Transverse colon (tissue), 4 donors: ENCODE data around the gene TMEM25. TPM values are rescaled to one million over a fixed set of nuclear protein-coding genes. Genes with fewer than 3 reads are reported as not detected.

Experiments
- DNase-seq: peaks from one replicate; pipeline ENCODE4 v3.0.0-alpha.2; 2019
- H3K27ac ChIP-seq, 4 donors: fragments of 200-600 bp; sonication (generic); 2 replicates each; pipeline ENCODE4 v1.5.1; 2016 to 2018; ENCODE audit warnings: inconsistent platforms in 4 of 4
- H3K27me3 ChIP-seq: fragments of 200-600 bp; sonication (generic); 2 replicates; pipeline ENCODE4 v1.5.1; 2017; ENCODE audit warnings: inconsistent platforms
- H3K36me3 ChIP-seq, 4 donors: fragments of 200-600 bp; sonication (generic); 2 replicates each; pipeline ENCODE4 v1.5.1; 2017 to 2019; ENCODE audit warnings: inconsistent platforms in 4 of 4
- H3K4me1 ChIP-seq, 4 donors: fragments of 200-600 bp; sonication (generic); 2 replicates each; pipeline ENCODE4 v1.5.1; 2017 to 2020; ENCODE audit warnings: inconsistent platforms in 4 of 4
- H3K4me3 ChIP-seq, 4 donors: fragments of 200-600 bp; sonication (generic); 1 replicate in 1 of 4; 2 replicates in 3 of 4; pipeline versions ENCODE4 v1.5.1 to v1.6.1; 2017 to 2019; ENCODE audit warnings: inconsistent platforms in 4 of 4
- H3K9me3 ChIP-seq, 2 donors: fragments of 200-600 bp; sonication (generic); 2 replicates each; pipeline ENCODE4 v1.5.1; 2017 to 2019; ENCODE audit warnings: inconsistent platforms in 2 of 2
- EP300 ChIP-seq: sonication (generic); formaldehyde crosslinking; IDR thresholded peaks from one replicate; pipeline ENCODE4 v1.6.1; 2017; ENCODE audit warnings: antibody characterized with exemption, low read depth
- POLR2A ChIP-seq: fragments of 450-650 bp; IDR thresholded peaks from one replicate; pipeline ENCODE4 v1.6.1; 2016; ENCODE audit warnings: antibody characterized with exemption, mild to moderate bottlenecking, moderate library complexity
- POLR2AphosphoS5 ChIP-seq, 3 donors: sonication (generic); formaldehyde crosslinking; IDR thresholded peaks; one replicate each; pipeline ENCODE4 v1.6.1; 2016; ENCODE audit warnings: antibody characterized with exemption in 3 of 3
- WGBS, 2 donors: methylation state at CpG; one replicate each; pipeline ENCODE4 v1.1.5; 2018; ENCODE audit warnings: low coverage in 1 of 2; 5-methylcytosine and 5-hydroxymethylcytosine counted together
- in situ Hi-C, 4 donors: fragments of 200-750 bp; cut with MboI; loops; one replicate each; pipeline versions ENCODE4 v1.15.0 to v1.15.1; 2017; ENCODE audit warnings: low sequenced_read_pairs in 3 of 4, low pct_ligation_motif_present in 1 of 4, low pct_unique_long_range_greater_than_20kb in 1 of 4
- intact Hi-C: fragments of 100-400 bp; cut with DNase I; formaldehyde crosslinking; loops from one replicate; pipeline ENCODE4 v1.15.1; 2023; ENCODE audit warnings: low total_unique reads
- total RNA-seq, 4 donors: library from RNA; depleted of rRNA; stranded (reverse); fragments of >200 nt; gene quantifications; one replicate each; pipeline ENCODE4 v1.1.0, GENCODE V29; 2016
- TF ChIP-seq, protein P1 (sequence below), 5 experiments: fragments of 200-600 bp in 3 of 5; fragments of 450-650 bp in 2 of 5; sonication (generic) in 3 of 5; IDR thresholded peaks; 1 replicate in 2 of 5; 2 replicates in 3 of 5; pipeline ENCODE4 v1.5.1; 2016 to 2017; ENCODE audit warnings: antibody characterized with exemption in 5 of 5, inconsistent platforms in 3 of 5, mild to moderate bottlenecking in 2 of 5, moderate library complexity in 1 of 5

Gene TMEM25
- total RNA-seq, 4 donors from 2014 or later = 1.5 to 37.0 (median 14.5) TPM

DNA sequence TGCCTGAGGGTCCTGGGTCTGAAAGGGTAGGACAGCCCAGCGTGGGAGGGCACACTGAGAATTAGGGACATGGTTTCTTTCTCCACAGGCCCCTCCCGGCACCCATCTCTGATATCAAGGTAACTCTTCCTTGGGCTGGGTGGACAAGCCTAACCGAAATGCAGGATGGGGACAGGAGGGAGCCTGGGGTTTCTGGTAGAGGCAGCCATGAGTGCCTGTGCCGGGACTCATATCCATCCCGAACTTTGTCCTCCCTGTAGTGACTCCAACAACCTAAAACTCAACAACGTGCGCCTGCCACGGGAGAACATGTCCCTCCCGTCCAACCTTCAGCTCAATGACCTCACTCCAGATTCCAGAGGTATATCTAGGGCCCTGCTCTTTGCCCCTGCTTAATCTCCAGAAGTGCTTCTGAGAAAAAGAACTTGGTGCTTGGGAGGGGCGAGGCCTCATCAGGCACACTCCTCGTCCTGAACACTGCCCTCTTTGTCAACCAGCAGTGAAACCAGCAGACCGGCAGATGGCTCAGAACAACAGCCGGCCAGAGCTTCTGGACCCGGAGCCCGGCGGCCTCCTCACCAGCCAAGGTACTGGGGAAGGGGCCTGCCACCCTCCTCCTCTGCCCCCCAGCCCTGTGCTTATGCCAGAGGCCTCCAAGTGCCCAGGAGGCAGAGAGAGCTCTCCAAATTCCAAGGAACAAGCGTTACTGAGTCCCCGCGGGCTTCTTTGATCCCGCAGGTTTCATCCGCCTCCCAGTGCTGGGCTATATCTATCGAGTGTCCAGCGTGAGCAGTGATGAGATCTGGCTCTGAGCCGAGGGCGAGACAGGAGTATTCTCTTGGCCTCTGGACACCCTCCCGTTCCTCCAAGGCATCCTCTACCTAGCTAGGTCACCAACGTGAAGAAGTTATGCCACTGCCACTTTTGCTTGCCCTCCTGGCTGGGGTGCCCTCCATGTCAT is 3.1 kb downstream of the TMEM25 start:
- peak overlapping the region in 2 of 4 donors; percentile 20 to 36 for H3K27ac ChIP-seq
- peaks cover 9 to 25% (median 21%) of the 10 kb centered on the region in 4 donors for H3K4me1 ChIP-seq
- TF ChIP-seq POLR2A (no peak), POLR2AphosphoS5 (IDR thresholded peaks at IDR 0.05) (peak in 1 of 3 donors; percentile 16)
- TF ChIP-seq, protein P1, sequence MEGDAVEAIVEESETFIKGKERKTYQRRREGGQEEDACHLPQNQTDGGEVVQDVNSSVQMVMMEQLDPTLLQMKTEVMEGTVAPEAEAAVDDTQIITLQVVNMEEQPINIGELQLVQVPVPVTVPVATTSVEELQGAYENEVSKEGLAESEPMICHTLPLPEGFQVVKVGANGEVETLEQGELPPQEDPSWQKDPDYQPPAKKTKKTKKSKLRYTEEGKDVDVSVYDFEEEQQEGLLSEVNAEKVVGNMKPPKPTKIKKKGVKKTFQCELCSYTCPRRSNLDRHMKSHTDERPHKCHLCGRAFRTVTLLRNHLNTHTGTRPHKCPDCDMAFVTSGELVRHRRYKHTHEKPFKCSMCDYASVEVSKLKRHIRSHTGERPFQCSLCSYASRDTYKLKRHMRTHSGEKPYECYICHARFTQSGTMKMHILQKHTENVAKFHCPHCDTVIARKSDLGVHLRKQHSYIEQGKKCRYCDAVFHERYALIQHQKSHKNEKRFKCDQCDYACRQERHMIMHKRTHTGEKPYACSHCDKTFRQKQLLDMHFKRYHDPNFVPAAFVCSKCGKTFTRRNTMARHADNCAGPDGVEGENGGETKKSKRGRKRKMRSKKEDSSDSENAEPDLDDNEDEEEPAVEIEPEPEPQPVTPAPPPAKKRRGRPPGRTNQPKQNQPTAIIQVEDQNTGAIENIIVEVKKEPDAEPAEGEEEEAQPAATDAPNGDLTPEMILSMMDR (IDR thresholded peaks at IDR 0.05) = no peak
- intact Hi-C loops = no loop called here
- peak; percentile 57 for DNase-seq
- in situ Hi-C loops = no loop called here
- 58% methylated on average over 27 of the region's 27 CpGs; no CpG with 5 or more reads in 1 of the 2 donors for WGBS, 2 donors
- H3K27me3 ChIP-seq = no peaks in the 10 kb centered on the region
- no peaks in the 10 kb centered on the region for H3K36me3 ChIP-seq
- H3K9me3 ChIP-seq = no peaks in the 10 kb centered on the region
- H3K4me3 ChIP-seq = no peak overlapping the region

DNA sequence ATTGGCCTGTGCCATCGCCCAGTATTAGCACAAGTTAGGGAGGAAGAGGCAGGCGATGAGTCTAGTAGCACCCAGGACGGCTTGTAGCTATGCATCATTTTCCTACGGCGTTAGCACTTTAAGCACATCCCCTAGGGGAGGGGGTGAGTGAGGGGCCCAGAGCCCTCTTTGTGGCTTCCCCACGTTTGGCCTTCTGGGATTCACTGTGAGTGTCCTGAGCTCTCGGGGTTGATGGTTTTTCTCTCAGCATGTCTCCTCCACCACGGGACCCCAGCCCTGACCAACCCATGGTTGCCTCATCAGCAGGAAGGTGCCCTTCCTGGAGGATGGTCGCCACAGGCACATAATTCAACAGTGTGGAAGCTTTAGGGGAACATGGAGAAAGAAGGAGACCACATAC is 4.3 kb downstream of the TMEM25 start:
- DNase-seq = no peak
- no peak overlapping the region for H3K27ac ChIP-seq
- intact Hi-C loops = no loop called here
- no peak overlapping the region for H3K4me3 ChIP-seq
- peaks cover under 1 to 17% (median 11%) of the 10 kb centered on the region in 4 donors for H3K4me1 ChIP-seq
- no peak for TF ChIP-seq POLR2A
- TF ChIP-seq, protein P1 (IDR thresholded peaks at IDR 0.05) = no peak
- TF ChIP-seq POLR2AphosphoS5 (IDR thresholded peaks at IDR 0.05) = no peak
- TF ChIP-seq EP300 = no peak
- H3K9me3 ChIP-seq = no peaks in the 10 kb centered on the region
- in situ Hi-C loops = no loop called here
- 83 to 100% methylated on average over 1 to 9 of the region's 9 CpGs for WGBS, 2 donors
- H3K27me3 ChIP-seq = no peaks in the 10 kb centered on the region
- H3K36me3 ChIP-seq = no peaks in the 10 kb centered on the region

DNA sequence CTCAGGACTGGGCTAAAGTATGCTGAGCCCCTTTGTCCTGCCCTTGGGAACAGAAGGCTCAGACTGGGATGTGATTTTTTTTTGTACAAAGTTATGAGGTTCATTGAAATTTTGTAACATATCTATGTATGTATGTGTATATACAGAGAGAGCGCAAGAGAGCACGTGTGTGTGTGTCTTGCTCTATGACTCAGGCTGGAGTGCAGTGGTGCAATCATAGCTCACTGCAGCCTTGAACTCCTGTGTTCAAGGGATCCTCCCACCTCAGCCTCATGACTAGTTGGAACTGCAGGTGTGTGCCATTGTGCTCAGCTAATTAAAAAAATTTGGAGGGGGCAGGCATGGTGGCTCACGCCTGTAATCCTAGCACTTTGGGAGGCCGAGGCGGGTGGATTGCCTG is 5.7 kb downstream of the TMEM25 start:
- H3K4me1 ChIP-seq = peaks cover 0 to 2% (median 2%) of the 10 kb centered on the region in 4 donors
- in situ Hi-C loops (no loop called here), intact Hi-C loops (no loop called here)
- H3K27me3 ChIP-seq = no peaks in the 10 kb centered on the region
- no peaks in the 10 kb centered on the region for H3K36me3 ChIP-seq
- H3K4me3 ChIP-seq = no peak overlapping the region
- no peak for DNase-seq
- WGBS, 2 donors = 92% methylated on average over 5 of the region's 5 CpGs; no CpG with 5 or more reads in 1 of the 2 donors
- H3K9me3 ChIP-seq = no peaks in the 10 kb centered on the region
- no peak overlapping the region for H3K27ac ChIP-seq
- TF ChIP-seq EP300 = no peak
- TF ChIP-seq, protein P1 (IDR thresholded peaks at IDR 0.05) = no peak
- no peak for TF ChIP-seq POLR2AphosphoS5 (IDR thresholded peaks at IDR 0.05)
- no peak for TF ChIP-seq POLR2A

DNA sequence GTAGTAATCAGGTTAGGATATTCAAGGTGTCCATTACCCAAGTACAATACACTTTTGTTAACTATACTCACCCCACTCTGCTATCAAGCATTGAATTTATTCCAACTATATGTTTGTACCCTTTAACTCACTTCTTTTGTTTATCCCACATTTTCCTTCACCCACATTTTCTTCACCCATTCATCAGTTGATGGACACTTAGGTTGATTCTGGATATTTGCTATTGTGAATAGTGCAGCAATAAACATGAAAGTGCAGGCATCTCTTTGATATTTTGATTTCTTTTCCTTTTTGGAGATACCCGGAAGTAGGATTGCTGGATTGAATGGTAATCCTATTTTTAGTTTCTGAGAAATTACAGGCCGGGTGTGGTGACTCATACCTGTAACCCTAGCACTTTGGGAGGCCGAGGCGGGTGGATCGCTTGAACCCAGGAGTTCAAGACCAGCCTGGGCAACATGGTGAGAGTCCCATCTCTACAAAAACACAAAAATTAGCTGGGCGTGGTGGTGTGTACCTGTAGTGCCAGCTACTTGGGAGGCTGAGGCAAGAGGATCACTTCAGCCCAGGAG is 6.5 kb downstream of the TMEM25 start:
- Histone ChIP-seq H3K27ac (no peak overlapping the region), H3K4me3 (no peak overlapping the region), H3K9me3 (no peaks in the 10 kb centered on the region), H3K27me3 (no peaks in the 10 kb centered on the region), H3K36me3 (no peaks in the 10 kb centered on the region), H3K4me1 (no peaks in the 10 kb centered on the region)
- DNase-seq = no peak
- TF ChIP-seq POLR2A (no peak), EP300 (no peak), POLR2AphosphoS5 (IDR thresholded peaks at IDR 0.05) (no peak)
- TF ChIP-seq, protein P1 (IDR thresholded peaks at IDR 0.05) = no peak
- WGBS, 2 donors = 77 to 81% methylated on average over 5 to 6 of the region's 6 CpGs
- in situ Hi-C loops (no loop called here), intact Hi-C loops (no loop called here)
